ENCODE results near the gene PSMA3. TPM values are rescaled to one million over a fixed set of nuclear protein-coding genes. Genes with fewer than 3 reads are reported as not detected.

The PSMA3 gene
- total and polyA plus RNA-seq, 10 of the 15 experiments (the other 5 are each of a cell fraction or from before 2014, with no cell fraction given), result 142 to 936 (median 400) TPM

DNA sequence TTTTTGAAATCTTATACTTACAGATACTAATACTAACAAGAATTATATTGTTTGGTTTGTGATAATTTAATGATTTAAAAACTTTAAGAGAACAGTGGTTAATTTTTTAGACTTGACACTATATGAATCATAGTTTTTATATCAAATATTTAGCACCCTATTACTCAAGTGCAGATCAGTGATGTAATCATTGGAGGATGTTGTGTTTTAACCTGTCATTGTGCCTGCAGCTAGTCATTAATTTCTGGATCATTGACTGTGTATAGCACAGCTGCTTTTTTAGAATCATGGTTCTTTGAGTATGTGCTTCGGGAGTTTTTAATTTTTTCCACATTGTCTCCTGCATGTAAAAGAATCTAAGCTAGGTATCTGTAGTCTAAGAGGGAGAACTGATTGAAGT is 71.0 kb downstream of the PSMA3 start:
- ATAC-seq, result no peak
- POLR2A ChIA-PET, result interaction anchor here (0.5 kb wide), 1 partner anchor 44 kb away, joined by 5 read pairs; no protein-coding TSS in a partner anchor
- in situ Hi-C loops (cut with MboI), result no loop called here
- TF ChIP-seq CHD4 (IDR thresholded peaks at IDR 0.05) (no peak), ZNF217 (IDR thresholded peaks at IDR 0.05) (no peak), CBX3 (IDR thresholded peaks at IDR 0.05; ENCODE audit: borderline replicate concordance, low read depth) (no peak), SP1 (IDR thresholded peaks at IDR 0.05; ENCODE audit: low read depth, low read length) (no peak), CBX5 (IDR thresholded peaks at IDR 0.05; ENCODE audit: low read depth) (no peak), EGR1 (IDR thresholded peaks at IDR 0.05; ENCODE audit: borderline replicate concordance in 1 of 2, low read depth in 2 of 2, low read length in 2 of 2) (no peak), KDM1A (IDR thresholded peaks at IDR 0.05; ENCODE audit: borderline replicate concordance) (no peak), ZNF622 (IDR thresholded peaks at IDR 0.05) (no peak), CEBPB (IDR thresholded peaks at IDR 0.05; ENCODE audit: borderline replicate concordance in 1 of 2, low read depth in 2 of 2, low read length in 2 of 2) (no peak), EZH2 (IDR thresholded peaks at IDR 0.05; ENCODE audit: borderline replicate concordance, control insufficient read depth, low read depth, low read length) (no peak), PML (IDR thresholded peaks at IDR 0.05; ENCODE audit: low read length) (no peak)
- TF ChIP-seq, protein P1, sequence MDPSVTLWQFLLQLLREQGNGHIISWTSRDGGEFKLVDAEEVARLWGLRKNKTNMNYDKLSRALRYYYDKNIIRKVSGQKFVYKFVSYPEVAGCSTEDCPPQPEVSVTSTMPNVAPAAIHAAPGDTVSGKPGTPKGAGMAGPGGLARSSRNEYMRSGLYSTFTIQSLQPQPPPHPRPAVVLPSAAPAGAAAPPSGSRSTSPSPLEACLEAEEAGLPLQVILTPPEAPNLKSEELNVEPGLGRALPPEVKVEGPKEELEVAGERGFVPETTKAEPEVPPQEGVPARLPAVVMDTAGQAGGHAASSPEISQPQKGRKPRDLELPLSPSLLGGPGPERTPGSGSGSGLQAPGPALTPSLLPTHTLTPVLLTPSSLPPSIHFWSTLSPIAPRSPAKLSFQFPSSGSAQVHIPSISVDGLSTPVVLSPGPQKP (IDR thresholded peaks at IDR 0.05; ENCODE audit: low read depth, low read length), result no peak
- TF ChIP-seq, protein P2, sequence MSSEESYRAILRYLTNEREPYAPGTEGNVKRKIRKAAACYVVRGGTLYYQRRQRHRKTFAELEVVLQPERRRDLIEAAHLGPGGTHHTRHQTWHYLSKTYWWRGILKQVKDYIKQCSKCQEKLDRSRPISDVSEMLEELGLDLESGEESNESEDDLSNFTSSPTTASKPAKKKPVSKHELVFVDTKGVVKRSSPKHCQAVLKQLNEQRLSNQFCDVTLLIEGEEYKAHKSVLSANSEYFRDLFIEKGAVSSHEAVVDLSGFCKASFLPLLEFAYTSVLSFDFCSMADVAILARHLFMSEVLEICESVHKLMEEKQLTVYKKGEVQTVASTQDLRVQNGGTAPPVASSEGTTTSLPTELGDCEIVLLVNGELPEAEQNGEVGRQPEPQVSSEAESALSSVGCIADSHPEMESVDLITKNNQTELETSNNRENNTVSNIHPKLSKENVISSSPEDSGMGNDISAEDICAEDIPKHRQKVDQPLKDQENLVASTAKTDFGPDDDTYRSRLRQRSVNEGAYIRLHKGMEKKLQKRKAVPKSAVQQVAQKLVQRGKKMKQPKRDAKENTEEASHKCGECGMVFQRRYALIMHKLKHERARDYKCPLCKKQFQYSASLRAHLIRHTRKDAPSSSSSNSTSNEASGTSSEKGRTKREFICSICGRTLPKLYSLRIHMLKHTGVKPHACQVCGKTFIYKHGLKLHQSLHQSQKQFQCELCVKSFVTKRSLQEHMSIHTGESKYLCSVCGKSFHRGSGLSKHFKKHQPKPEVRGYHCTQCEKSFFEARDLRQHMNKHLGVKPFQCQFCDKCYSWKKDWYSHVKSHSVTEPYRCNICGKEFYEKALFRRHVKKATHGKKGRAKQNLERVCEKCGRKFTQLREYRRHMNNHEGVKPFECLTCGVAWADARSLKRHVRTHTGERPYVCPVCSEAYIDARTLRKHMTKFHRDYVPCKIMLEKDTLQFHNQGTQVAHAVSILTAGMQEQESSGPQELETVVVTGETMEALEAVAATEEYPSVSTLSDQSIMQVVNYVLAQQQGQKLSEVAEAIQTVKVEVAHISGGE (CRISPR knock-in tag; IDR thresholded peaks at IDR 0.05), result no peak
- TF ChIP-seq, protein P3, sequence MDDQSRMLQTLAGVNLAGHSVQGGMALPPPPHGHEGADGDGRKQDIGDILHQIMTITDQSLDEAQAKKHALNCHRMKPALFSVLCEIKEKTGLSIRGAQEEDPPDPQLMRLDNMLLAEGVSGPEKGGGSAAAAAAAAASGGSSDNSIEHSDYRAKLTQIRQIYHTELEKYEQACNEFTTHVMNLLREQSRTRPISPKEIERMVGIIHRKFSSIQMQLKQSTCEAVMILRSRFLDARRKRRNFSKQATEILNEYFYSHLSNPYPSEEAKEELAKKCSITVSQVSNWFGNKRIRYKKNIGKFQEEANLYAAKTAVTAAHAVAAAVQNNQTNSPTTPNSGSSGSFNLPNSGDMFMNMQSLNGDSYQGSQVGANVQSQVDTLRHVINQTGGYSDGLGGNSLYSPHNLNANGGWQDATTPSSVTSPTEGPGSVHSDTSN (IDR thresholded peaks at IDR 0.05; ENCODE audit: insufficient replicate concordance, low read depth, low read length), result no peak
- TF ChIP-seq, protein P4, sequence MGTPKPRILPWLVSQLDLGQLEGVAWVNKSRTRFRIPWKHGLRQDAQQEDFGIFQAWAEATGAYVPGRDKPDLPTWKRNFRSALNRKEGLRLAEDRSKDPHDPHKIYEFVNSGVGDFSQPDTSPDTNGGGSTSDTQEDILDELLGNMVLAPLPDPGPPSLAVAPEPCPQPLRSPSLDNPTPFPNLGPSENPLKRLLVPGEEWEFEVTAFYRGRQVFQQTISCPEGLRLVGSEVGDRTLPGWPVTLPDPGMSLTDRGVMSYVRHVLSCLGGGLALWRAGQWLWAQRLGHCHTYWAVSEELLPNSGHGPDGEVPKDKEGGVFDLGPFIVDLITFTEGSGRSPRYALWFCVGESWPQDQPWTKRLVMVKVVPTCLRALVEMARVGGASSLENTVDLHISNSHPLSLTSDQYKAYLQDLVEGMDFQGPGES (IDR thresholded peaks at IDR 0.05), result no peak

More for the DNA sequence above, 71.0 kb downstream of the PSMA3 start:
- Histone ChIP-seq H3K9me3 (replicated peaks; ENCODE audit: control insufficient read depth, insufficient read depth, low read length) (no peaks in the 10 kb centered on the region), H3K79me2 (ENCODE audit: control insufficient read depth, insufficient read depth, low read length) (no peaks in the 10 kb centered on the region), H2AFZ (ENCODE audit: control insufficient read depth, low read depth, low read length) (no peak overlapping the region), H3K4me3 (no peak overlapping the region), H3K27me3 (replicated peaks in 1 of 2; ENCODE audit: control insufficient read depth in 2 of 2, insufficient read depth in 2 of 2, low read length in 1 of 2) (no peaks in the 10 kb centered on the region), H3K4me2 (ENCODE audit: control insufficient read depth, insufficient read depth) (no peak overlapping the region), H3K27ac (ENCODE audit: control insufficient read depth, insufficient read depth) (no peak overlapping the region), H3K36me3 (ENCODE audit: control insufficient read depth in 2 of 2, insufficient read depth in 2 of 2, low read length in 1 of 2) (peaks cover 0 to 8% of the 10 kb centered on the region in 2 experiments; a peak in 1 of 4 replicates), H3K9ac (ENCODE audit: control insufficient read depth, insufficient read depth, low read length) (no peak overlapping the region), H3K4me1 (ENCODE audit: control insufficient read depth, insufficient read depth, low read length) (no peaks in the 10 kb centered on the region), H4K20me1 (ENCODE audit: control insufficient read depth, insufficient read depth) (no peaks in the 10 kb centered on the region; the same call in 1 of the 2 replicates)
- intact Hi-C loops (cut with micrococcal nuclease; ENCODE audit: unreplicated experiment), result no loop called here
- no peak for FAIRE-seq
- WGBS (ENCODE audit: insufficient coverage, insufficient replicate concordance, low lambda C conversion rate, missing lambda C conversion rate), result 94% methylated on average over 1 of the region's 1 CpG
- ChIA-PET SMC1A (ENCODE audit: uncharacterized antibody, unreplicated experiment) (no interaction called here), RAD21 (ENCODE audit: unreplicated experiment) (no interaction called here), CTCF (no interaction called here)
- no TSS peak for BruUV-seq (replicated peaks)
- no peak for DNase-seq (ENCODE audit: low read depth, low spot score)
